ENCODE measurements around the gene TLCD1.

DNA sequence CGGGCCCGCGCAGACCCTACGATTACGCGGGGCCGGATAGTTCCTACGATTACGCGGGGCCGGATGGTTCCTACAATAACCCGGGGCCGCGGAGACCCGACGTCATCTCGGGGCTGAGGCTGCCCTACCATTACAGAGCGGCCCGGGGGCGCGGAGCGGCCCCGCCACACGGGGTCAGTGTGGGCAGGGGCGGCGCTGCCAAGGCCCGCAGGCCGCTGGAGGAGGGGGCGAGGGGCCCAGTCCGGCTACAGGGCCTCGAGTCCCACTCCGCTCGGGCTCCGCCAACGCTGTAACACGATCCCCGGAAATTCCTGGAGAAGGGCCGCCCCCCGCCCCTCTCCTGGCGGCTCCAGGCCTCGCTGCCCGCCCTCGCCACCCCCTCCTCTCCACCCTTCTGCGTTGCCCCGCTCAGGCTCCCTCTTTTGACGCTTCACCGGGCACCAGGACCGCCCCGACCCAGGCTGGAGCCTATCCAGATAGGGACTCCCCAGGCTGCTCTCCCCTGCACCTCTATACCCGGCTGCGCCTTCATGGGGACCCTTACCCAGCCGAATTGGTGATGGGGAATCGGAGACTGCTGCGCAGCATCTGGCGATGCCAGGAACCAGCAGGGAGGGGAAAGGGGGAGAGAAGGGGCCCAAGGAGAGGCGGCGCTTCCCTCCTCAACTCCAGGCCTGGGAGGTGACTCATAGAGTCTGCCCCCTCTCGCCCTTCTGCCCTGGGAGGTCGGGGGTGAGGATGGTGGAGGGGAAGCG lies 8.3 kb downstream of the TLCD1 start, which contains the start of gene RAB34:
- TF ChIP-seq, protein P1, sequence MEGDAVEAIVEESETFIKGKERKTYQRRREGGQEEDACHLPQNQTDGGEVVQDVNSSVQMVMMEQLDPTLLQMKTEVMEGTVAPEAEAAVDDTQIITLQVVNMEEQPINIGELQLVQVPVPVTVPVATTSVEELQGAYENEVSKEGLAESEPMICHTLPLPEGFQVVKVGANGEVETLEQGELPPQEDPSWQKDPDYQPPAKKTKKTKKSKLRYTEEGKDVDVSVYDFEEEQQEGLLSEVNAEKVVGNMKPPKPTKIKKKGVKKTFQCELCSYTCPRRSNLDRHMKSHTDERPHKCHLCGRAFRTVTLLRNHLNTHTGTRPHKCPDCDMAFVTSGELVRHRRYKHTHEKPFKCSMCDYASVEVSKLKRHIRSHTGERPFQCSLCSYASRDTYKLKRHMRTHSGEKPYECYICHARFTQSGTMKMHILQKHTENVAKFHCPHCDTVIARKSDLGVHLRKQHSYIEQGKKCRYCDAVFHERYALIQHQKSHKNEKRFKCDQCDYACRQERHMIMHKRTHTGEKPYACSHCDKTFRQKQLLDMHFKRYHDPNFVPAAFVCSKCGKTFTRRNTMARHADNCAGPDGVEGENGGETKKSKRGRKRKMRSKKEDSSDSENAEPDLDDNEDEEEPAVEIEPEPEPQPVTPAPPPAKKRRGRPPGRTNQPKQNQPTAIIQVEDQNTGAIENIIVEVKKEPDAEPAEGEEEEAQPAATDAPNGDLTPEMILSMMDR (IDR thresholded peaks at IDR 0.05) = peak in 2 of 4 experiments; percentile 32 to 40
- TF ChIP-seq POLR2A (IDR thresholded peaks at IDR 0.05) = peak; percentile 58
- TF ChIP-seq POLR2AphosphoS5 (IDR thresholded peaks at IDR 0.05) = peak; percentile 51
